Germinal center (tissue), 1 donor: ENCODE results near the gene KCTD2.

Experiments used
- DNase-seq: peaks from one replicate; pipeline ENCODE4 v3.0.0; 2012; ENCODE audit warnings: mixed read lengths, low spot score

KCTD2 gene

GRCh38 chr17:75077496-75078283, 30.7 kb downstream of the KCTD2 start:
- peak; percentile 57 for DNase-seq

GRCh38 chr17:75078284-75079022, 31.4 kb downstream of the KCTD2 start:
- DNase-seq, result no peak

- no peak for DNase-seq
Observed at GRCh38 chr17:75079023-75079373, 32.0 kb downstream of the KCTD2 start.

GRCh38 chr17:75081611-75082540, 34.9 kb downstream of the KCTD2 start:
- no peak for DNase-seq

- DNase-seq, result no peak
Observed at GRCh38 chr17:75082683-75083082, 35.7 kb downstream of the KCTD2 start.

- DNase-seq, result no peak
Observed at GRCh38 chr17:75084039-75084660, 37.1 kb downstream of the KCTD2 start.

- no peak for DNase-seq
Observed at GRCh38 chr17:75086496-75087181, 39.6 kb downstream of the KCTD2 start.

- DNase-seq, result no peak
Observed at GRCh38 chr17:75087182-75087557, 40.1 kb downstream of the KCTD2 start.

GRCh38 chr17:75087558-75088453, 40.8 kb downstream of the KCTD2 start, which contains the start of gene SLC16A5:
Gene SLC16A5, plus strand, starts transcription at chr17:75087954. Its CDS starts 5,683 bp downstream, at chr17:75093637.
- DNase-seq, result peak; percentile 33

- no peak for DNase-seq
Observed at GRCh38 chr17:75088465-75089417, 41.7 kb downstream of the KCTD2 start.

- DNase-seq, result no peak
Observed at GRCh38 chr17:75090871-75091854, 44.1 kb downstream of the KCTD2 start.

GRCh38 chr17:75091855-75092327, 44.9 kb downstream of the KCTD2 start:
- DNase-seq, result no peak

- DNase-seq, result no peak
Observed at GRCh38 chr17:75093548-75094158, 46.6 kb downstream of the KCTD2 start.

- DNase-seq, result no peak
Observed at GRCh38 chr17:75094871-75095399, 47.9 kb downstream of the KCTD2 start.

GRCh38 chr17:75096082-75096625, 49.1 kb downstream of the KCTD2 start:
- DNase-seq, result no peak

GRCh38 chr17:75097865-75098264, 50.8 kb downstream of the KCTD2 start:
- no peak for DNase-seq

GRCh38 chr17:75098861-75099260, 51.8 kb downstream of the KCTD2 start:
- DNase-seq, result no peak
